HUES48 (cell line): Measurements from ENCODE around the gene EPHX1.
"Not testable (repeated sequence)": the region's sequence is repeated elsewhere in the genome, so short reads cannot be mapped to it uniquely, and the experiment has no call there.

ENCODE experiments used
- H3K27ac ChIP-seq: one replicate; pipeline ENCODE4 v1.7.0; 2013; ENCODE audit warnings: low read depth, low read length, inconsistent platforms
- H3K27me3 ChIP-seq: 2 replicates; pipeline ENCODE4 v1.6.1; 2013; ENCODE audit warnings: mild to moderate bottlenecking, low read length; ENCODE audit not compliant: control insufficient read depth, insufficient read depth
- H3K36me3 ChIP-seq: 2 replicates; pipeline ENCODE4 v1.6.1; 2013; ENCODE audit warnings: low read length; ENCODE audit not compliant: control insufficient read depth, insufficient read depth
- H3K4me1 ChIP-seq: 2 replicates; pipeline ENCODE4 v1.6.1; 2013; ENCODE audit warnings: mild to moderate bottlenecking, low read length; ENCODE audit not compliant: control insufficient read depth, insufficient read depth
- H3K4me3 ChIP-seq: 2 replicates; pipeline ENCODE4 v1.5.1; 2013; ENCODE audit warnings: mild to moderate bottlenecking, low read depth, low read length
- H3K9ac ChIP-seq: 2 replicates; pipeline ENCODE4 v1.6.1; 2013; ENCODE audit warnings: mild to moderate bottlenecking, low read depth, low read length, moderate library complexity
- H3K9me3 ChIP-seq: 2 replicates; pipeline ENCODE4 v1.6.1; 2013; ENCODE audit warnings: low read length; ENCODE audit not compliant: control insufficient read depth, insufficient read depth

The EPHX1 gene

GRCh38 chr1:225809842-225810578, at the start of gene EPHX1:
Gene EPHX1 (plus strand): TSS chr1:225810124. CDS start chr1:225828730, 18,606 bp downstream.
- Histone ChIP-seq H3K4me1 (peaks cover 19% of the 10 kb centered on the region), H3K4me3 (peak within 1 kb of the TSS; percentile 90), H3K9me3 (no peaks in the 10 kb centered on the region), H3K27ac (peak within 1 kb of the TSS; percentile 80), H3K9ac (peak within 1 kb of the TSS; percentile 73), H3K36me3 (no peaks in the 10 kb centered on the region; the same call in 1 of the 2 replicates), H3K27me3 (no peaks in the 10 kb centered on the region)

DNA sequence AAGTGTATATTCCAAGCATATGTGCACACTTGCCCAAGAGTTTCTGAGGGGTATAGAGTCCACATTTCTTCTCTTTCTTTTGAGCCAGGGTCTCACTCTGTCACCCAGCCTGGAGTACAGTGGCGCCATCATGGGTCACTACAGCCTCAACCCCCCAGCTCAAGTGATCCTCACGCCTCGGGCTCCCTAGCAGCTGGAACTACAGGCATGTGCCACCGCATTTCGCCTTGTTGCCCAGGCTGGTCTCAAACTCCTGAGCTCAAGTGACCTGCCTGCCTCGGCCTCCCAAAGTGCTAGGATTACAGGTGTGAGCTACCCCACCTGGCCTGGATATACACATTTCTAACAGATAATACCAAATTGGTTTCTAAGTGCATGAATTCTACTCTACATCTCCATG, 49.4 kb upstream of the EPHX1 start:
- H3K4me1 ChIP-seq = peaks cover 19% of the 10 kb centered on the region
- no peak overlapping the region for H3K9ac ChIP-seq
- H3K27me3 ChIP-seq = no peaks in the 10 kb centered on the region
- no peak overlapping the region for H3K4me3 ChIP-seq
- no peaks in the 10 kb centered on the region for H3K9me3 ChIP-seq
- no peak overlapping the region for H3K27ac ChIP-seq
- no peaks in the 10 kb centered on the region for H3K36me3 ChIP-seq

- Histone ChIP-seq H3K27ac (peak overlapping the region; percentile 81), H3K4me1 (peaks cover 15% of the 10 kb centered on the region)
- H3K36me3 ChIP-seq, H3K27me3 ChIP-seq, H3K9me3 ChIP-seq, H3K4me3 ChIP-seq, H3K9ac ChIP-seq: not testable (repeated sequence)
These were observed 48.5 kb upstream of the EPHX1 start for GRCh38 chr1:225761395-225761794.

- Histone ChIP-seq H3K4me1 (peaks cover 15% of the 10 kb centered on the region), H3K9me3 (no peaks in the 10 kb centered on the region), H3K9ac (no peak overlapping the region), H3K36me3 (no peaks in the 10 kb centered on the region), H3K27ac (peak overlapping the region; percentile 81), H3K4me3 (no peak overlapping the region), H3K27me3 (no peaks in the 10 kb centered on the region)
These were observed 47.9 kb upstream of the EPHX1 start for GRCh38 chr1:225762002-225762441.

- no peaks in the 10 kb centered on the region for H3K9me3 ChIP-seq
- peaks cover 16% of the 10 kb centered on the region for H3K4me1 ChIP-seq
- H3K27ac ChIP-seq = peak overlapping the region; percentile 81
- H3K4me3 ChIP-seq = no peak overlapping the region
- H3K36me3 ChIP-seq = no peaks in the 10 kb centered on the region
- H3K27me3 ChIP-seq = no peaks in the 10 kb centered on the region
- no peak overlapping the region for H3K9ac ChIP-seq
These were observed 47.5 kb upstream of the EPHX1 start for GRCh38 chr1:225762444-225762843.

GRCh38 chr1:225763716-225764548, 46.0 kb upstream of the EPHX1 start:
- no peaks in the 10 kb centered on the region for H3K36me3 ChIP-seq
- H3K27ac ChIP-seq = peak overlapping the region; percentile 51
- H3K9ac ChIP-seq = no peak overlapping the region
- H3K4me1 ChIP-seq = peaks cover 22% of the 10 kb centered on the region
- H3K9me3 ChIP-seq = no peaks in the 10 kb centered on the region
- H3K27me3 ChIP-seq = no peaks in the 10 kb centered on the region
- no peak overlapping the region for H3K4me3 ChIP-seq

GRCh38 chr1:225765982-225766674, 43.8 kb upstream of the EPHX1 start:
- Histone ChIP-seq H3K27ac (no peak overlapping the region), H3K4me1 (peaks cover 28% of the 10 kb centered on the region), H3K4me3 (no peak overlapping the region), H3K9me3 (no peaks in the 10 kb centered on the region), H3K36me3 (no peaks in the 10 kb centered on the region), H3K27me3 (no peaks in the 10 kb centered on the region), H3K9ac (no peak overlapping the region)

- H3K9ac ChIP-seq = no peak overlapping the region
- H3K36me3 ChIP-seq = no peaks in the 10 kb centered on the region
- H3K27me3 ChIP-seq = no peaks in the 10 kb centered on the region
- peaks cover 33% of the 10 kb centered on the region for H3K4me1 ChIP-seq
- H3K4me3 ChIP-seq = no peak overlapping the region
- H3K9me3 ChIP-seq = no peaks in the 10 kb centered on the region
- H3K27ac ChIP-seq = peak overlapping the region; percentile 12
These were observed 42.8 kb upstream of the EPHX1 start for GRCh38 chr1:225766967-225767633.

DNA sequence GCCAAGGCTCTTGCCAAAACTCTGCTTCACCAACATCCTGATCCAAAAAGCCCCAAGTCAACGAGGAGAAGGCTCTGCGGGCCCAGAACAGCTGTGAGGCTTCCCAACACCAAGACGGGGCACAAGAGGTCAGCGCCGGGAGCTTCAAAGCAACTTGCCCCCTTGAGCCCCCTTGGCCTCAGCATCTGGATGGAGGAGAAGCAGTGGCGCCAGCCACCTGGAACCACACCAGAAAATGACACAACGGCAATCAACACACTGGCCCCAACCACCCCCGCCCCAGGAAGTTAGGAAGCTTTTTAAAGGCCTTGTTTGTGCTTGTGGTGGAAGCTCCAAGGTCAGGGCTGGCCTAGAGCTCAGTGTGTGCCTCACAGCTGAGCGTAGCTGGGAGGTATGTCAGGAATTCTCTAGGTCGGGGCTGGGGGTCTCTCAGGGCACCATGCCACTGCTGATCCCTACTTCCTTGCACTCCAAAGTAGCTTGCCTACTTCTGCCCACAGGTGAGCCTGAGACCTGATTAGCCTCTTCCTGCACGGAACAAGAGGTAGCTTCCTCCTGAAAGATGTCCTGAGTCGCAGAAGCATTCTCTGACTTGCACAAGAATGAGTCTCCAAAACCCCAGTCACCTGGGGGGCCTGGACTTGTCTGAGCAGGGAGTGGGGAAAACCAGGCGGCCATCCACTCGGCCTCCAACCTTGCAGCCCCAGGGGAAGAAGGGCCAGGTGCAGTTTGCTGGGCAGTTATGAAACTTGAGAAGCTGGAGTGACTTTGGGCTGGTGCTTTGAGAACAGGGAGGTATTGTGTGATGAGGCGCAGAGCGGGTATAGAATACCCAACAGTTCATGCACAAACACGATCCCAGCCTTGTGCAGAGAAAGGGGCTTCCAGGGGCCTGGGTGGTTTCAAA, 42.0 kb upstream of the EPHX1 start:
- H3K4me3 ChIP-seq = no peak overlapping the region
- no peak overlapping the region for H3K9ac ChIP-seq
- no peaks in the 10 kb centered on the region for H3K27me3 ChIP-seq
- H3K9me3 ChIP-seq = no peaks in the 10 kb centered on the region
- peaks cover 33% of the 10 kb centered on the region for H3K4me1 ChIP-seq
- no peaks in the 10 kb centered on the region for H3K36me3 ChIP-seq
- peak overlapping the region; percentile 12 for H3K27ac ChIP-seq
